Common myeloid progenitor, CD34-positive (primary cell): ENCODE data around the gene SLC37A3.

Source experiments
- CTCF ChIA-PET: fragments of 350-600 bp; sonication (Branson Sonifier 250); formaldehyde crosslinking; loops from one replicate; lab custom pipeline; 2021; ENCODE audit warnings: antibody characterized with exemption; lab: Charles Lee
- POLR2A ChIA-PET: fragments of 350-600 bp; sonication (Branson Sonifier 250); formaldehyde crosslinking; loops from one replicate; lab custom pipeline; 2021; ENCODE audit warnings: antibody characterized with exemption; lab: Charles Lee
- DNase-seq, 3 donors: peaks; one replicate each; pipeline versions ENCODE4 v3.0.0 to v3.0.0-alpha.2; 2013
- H3K27ac ChIP-seq, 2 experiments: 1 replicate in 1 of 2; 2 replicates in 1 of 2; pipeline ENCODE4 v1.7.0; 2013; ENCODE audit warnings: inconsistent platforms in 2 of 2, low read length in 2 of 2, mild to moderate bottlenecking in 2 of 2, low read depth in 1 of 2, moderate library complexity in 1 of 2; ENCODE audit not compliant: severe bottlenecking in 2 of 2, insufficient read depth in 1 of 2, poor library complexity in 1 of 2
- H3K27me3 ChIP-seq, 5 experiments: replicated peaks in 2 of 5; 1 replicate in 3 of 5; 2 replicates in 2 of 5; pipeline versions ENCODE4 v1.6.1 to v1.7.0; 2013; ENCODE audit warnings: low read length in 4 of 5, mild to moderate bottlenecking in 2 of 5, moderate library complexity in 2 of 5, inconsistent platforms in 1 of 5; ENCODE audit not compliant: insufficient read depth in 5 of 5, control insufficient read depth in 4 of 5
- H3K36me3 ChIP-seq, 4 experiments: 1 replicate in 2 of 4; 2 replicates in 2 of 4; pipeline versions ENCODE4 v1.6.1 to v1.7.0; 2013; ENCODE audit warnings: low read length in 3 of 4, control low read depth in 1 of 4, mild to moderate bottlenecking in 1 of 4; ENCODE audit not compliant: control insufficient read depth in 4 of 4, insufficient read depth in 4 of 4
- H3K4me1 ChIP-seq, 4 experiments: 1 replicate in 3 of 4; 2 replicates in 1 of 4; pipeline versions ENCODE4 v1.6.1 to v1.7.1; 2013; ENCODE audit warnings: low read length in 3 of 4, mild to moderate bottlenecking in 3 of 4, control low read depth in 1 of 4, inconsistent platforms in 1 of 4, moderate library complexity in 1 of 4; ENCODE audit not compliant: control insufficient read depth in 4 of 4, insufficient read depth in 4 of 4; ENCODE audit errors: control extremely low read depth in 1 of 4
- H3K4me3 ChIP-seq, 7 experiments: 1 replicate in 4 of 7; 2 replicates in 3 of 7; pipeline versions ENCODE4 v1.5.1 to v1.7.0; 2013; ENCODE audit warnings: mild to moderate bottlenecking in 7 of 7, low read length in 6 of 7, moderate library complexity in 6 of 7, inconsistent platforms in 2 of 7, low read depth in 2 of 7, control low read depth in 1 of 7; ENCODE audit not compliant: insufficient read depth in 4 of 7, control insufficient read depth in 1 of 7; ENCODE audit errors: extremely low read depth in 1 of 7
- H3K9me3 ChIP-seq, 5 experiments: 1 replicate in 4 of 5; 2 replicates in 1 of 5; pipeline versions ENCODE4 v1.6.1 to v1.7.1; 2013; ENCODE audit warnings: low read length in 4 of 5, mild to moderate bottlenecking in 2 of 5, inconsistent platforms in 1 of 5, low read depth in 1 of 5, moderate library complexity in 1 of 5; ENCODE audit not compliant: control insufficient read depth in 4 of 5, insufficient read depth in 2 of 5; ENCODE audit errors: control extremely low read depth in 1 of 5
- WGBS: methylation state at CpG from one replicate; pipeline ENCODE4 v1.1.5; 2013; ENCODE audit not compliant: insufficient coverage; 5-methylcytosine and 5-hydroxymethylcytosine counted together

SLC37A3 gene

DNA sequence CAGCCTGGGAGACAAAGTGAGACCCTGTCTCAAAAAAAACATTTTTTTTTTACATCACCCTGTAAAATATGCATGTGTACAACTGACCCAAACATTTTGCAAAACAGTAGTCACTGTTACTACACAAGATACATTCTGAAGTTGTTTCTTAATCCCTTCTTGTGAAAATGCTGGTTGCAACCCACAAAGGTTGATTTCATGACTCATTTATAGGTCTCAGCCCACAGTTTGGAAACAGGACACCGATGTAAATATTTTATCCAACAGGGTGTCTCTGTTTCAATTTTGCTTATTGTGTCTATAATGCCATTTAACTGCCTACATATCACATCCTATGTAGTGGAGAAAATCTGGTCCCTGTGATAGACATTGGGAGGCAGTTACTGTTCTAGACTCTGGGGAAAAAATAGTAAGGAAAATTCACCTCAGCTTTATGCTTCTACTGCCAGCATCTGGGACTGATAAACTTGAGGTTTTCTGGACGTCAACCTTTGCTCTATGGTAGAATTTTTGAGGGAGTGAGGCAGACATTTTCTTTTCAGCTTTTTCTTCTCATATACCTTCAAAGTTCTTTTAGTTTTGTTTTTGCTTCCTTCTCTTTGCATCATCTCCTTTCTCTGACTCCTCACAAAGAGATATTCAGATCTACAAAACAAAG lies 4.0 kb upstream of the SLC37A3 start:
- POLR2A ChIA-PET, result no interaction called here
- CTCF ChIA-PET, result no interaction called here
- H3K9me3 ChIP-seq, result no peaks in the 10 kb centered on the region
- 80% methylated on average over 1 of the region's 2 CpGs for WGBS
- no peak overlapping the region for H3K27ac ChIP-seq
- H3K27me3 ChIP-seq, result no peaks in the 10 kb centered on the region
- no peak overlapping the region for H3K4me3 ChIP-seq
- H3K4me1 ChIP-seq, result peaks cover 7 to 22% (median 12%) of the 10 kb centered on the region in 4 experiments
- no peak for DNase-seq
- no peaks in the 10 kb centered on the region for H3K36me3 ChIP-seq

DNA sequence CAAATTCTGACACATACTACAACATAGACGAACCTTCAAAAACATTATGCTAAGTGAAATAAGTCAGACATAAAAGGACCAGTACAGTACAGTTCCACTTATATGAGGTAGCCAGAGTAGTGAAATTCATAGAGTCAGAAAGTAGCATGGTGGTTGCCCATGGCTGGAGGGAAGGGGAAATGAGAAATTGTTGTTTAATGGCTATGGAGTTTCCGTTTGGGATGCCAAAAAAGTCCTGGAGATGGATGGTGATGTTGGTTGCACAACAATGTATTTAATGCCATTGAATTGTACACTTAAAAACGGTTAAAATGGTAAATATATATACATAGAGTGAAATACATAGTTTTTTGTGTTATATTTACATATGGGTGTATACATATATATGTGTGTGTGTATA lies 2.1 kb upstream of the SLC37A3 start:
- no CpG with 5 or more reads among the region's 3 CpGs for WGBS
- CTCF ChIA-PET, result interaction anchor here (1.2 kb wide), 1 partner anchor 13 kb away, joined by 3 read pairs; no protein-coding TSS in a partner anchor
- no peak for DNase-seq
- no peaks in the 10 kb centered on the region for H3K36me3 ChIP-seq
- H3K9me3 ChIP-seq, result no peaks in the 10 kb centered on the region
- H3K27me3 ChIP-seq, result no peaks in the 10 kb centered on the region
- no peak overlapping the region for H3K27ac ChIP-seq
- POLR2A ChIA-PET, result no interaction called here
- H3K4me1 ChIP-seq, result peaks cover 7 to 26% (median 13%) of the 10 kb centered on the region in 4 experiments
- H3K4me3 ChIP-seq, result no peak overlapping the region

DNA sequence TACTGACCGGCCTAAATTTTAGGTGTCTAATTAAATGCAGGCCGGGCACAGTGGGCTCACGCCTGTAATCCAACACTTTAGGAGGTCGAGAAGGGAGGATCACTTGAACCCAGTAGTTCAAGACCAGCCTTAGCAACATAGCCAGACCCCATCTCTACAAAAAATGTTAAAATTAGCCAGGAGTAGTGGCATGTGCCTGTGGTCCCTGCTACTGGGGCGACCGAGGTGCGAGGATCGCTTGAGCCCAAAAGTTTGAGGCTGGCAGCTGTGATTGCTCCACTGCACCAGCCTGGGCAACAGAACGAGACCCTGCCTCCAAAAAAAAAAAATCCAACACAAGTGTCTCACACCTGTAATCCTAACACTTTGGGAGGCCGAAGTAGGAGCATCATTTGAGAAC lies 491 bp upstream of the SLC37A3 start:
- H3K9me3 ChIP-seq, result no peaks in the 10 kb centered on the region
- CTCF ChIA-PET, result no interaction called here
- peak overlapping the region in 5 of 7 experiments; percentile 78 to 95 (median 92) for H3K4me3 ChIP-seq
- H3K36me3 ChIP-seq, result no peaks in the 10 kb centered on the region
- no peak overlapping the region for H3K27ac ChIP-seq
- no peak for DNase-seq
- POLR2A ChIA-PET, result no interaction called here
- peaks cover 0 to 2% (median 0%) of the 10 kb centered on the region in 5 experiments for H3K27me3 ChIP-seq
- H3K4me1 ChIP-seq, result peaks cover 5 to 20% (median 11%) of the 10 kb centered on the region in 4 experiments
- 85% methylated on average over 9 of the region's 10 CpGs for WGBS

DNA sequence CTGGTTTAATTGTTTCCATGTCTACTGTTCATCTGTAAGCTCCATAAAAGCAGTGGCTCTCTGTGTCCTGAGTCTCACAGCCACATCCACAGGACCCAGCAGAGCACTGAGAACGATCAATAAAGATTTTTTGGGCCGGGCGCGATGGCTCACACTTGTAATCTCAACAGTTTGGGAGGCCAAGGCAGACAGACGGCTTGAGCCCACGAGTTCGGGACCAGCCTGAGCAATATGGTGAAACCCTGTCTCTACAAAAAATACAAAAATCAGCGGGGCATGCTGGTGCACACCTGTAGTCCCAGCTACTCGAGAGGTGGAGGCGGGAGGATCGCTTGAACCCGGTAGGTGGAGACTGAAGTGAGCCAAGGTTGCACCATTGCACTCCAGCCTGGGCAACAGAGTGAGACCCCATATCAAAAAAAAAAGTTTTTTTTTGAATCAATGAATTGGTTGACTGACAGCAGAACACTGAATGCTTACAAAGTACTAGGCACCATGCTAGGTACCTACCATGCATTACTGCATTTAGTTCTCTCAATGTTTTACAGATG lies 4.5 kb downstream of the SLC37A3 start:
- Histone ChIP-seq H3K4me3 (no peak overlapping the region), H3K9me3 (no peaks in the 10 kb centered on the region), H3K27me3 (peaks cover 0 to 16% (median 2%) of the 10 kb centered on the region in 5 experiments), H3K36me3 (peaks cover 0 to 5% (median 0%) of the 10 kb centered on the region in 4 experiments), H3K27ac (no peak overlapping the region), H3K4me1 (peaks cover 11 to 27% (median 19%) of the 10 kb centered on the region in 4 experiments)
- CTCF ChIA-PET, result interaction anchor here (1.0 kb wide), 1 partner anchor 12 kb away, joined by 3 read pairs; no protein-coding TSS in a partner anchor
- POLR2A ChIA-PET, result no interaction called here
- no peak for DNase-seq
- WGBS, result 97% methylated on average over 7 of the region's 12 CpGs

DNA sequence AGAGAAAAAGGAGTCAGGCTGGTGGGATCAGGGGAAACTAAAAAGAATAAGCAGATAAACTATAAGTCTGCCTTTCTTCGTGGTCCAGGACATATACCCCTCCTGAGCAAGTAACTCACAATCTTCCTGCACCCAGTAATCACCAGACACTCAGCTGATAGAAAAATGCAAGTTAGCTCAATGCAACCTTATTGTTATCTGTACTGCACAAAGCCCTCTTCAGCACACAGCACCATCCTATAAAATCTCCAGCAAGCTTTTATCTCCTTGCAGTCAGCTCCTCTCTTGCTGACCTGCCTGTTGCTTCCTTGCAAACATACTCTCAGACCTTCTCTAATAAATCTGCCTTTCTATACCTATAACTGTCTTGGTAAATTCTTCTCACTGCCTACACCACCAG lies 6.7 kb downstream of the SLC37A3 start:
- peaks cover 0 to 16% (median 2%) of the 10 kb centered on the region in 5 experiments for H3K27me3 ChIP-seq
- peaks cover 7 to 18% (median 16%) of the 10 kb centered on the region in 4 experiments for H3K4me1 ChIP-seq
- CTCF ChIA-PET, result no interaction called here
- POLR2A ChIA-PET, result no interaction called here
- 67% methylated on average over 1 of the region's 1 CpG for WGBS
- H3K36me3 ChIP-seq, result peaks cover 0 to 5% (median 0%) of the 10 kb centered on the region in 4 experiments
- no peak overlapping the region for H3K4me3 ChIP-seq
- H3K9me3 ChIP-seq, result no peaks in the 10 kb centered on the region
- H3K27ac ChIP-seq, result no peak overlapping the region
- no peak for DNase-seq

DNA sequence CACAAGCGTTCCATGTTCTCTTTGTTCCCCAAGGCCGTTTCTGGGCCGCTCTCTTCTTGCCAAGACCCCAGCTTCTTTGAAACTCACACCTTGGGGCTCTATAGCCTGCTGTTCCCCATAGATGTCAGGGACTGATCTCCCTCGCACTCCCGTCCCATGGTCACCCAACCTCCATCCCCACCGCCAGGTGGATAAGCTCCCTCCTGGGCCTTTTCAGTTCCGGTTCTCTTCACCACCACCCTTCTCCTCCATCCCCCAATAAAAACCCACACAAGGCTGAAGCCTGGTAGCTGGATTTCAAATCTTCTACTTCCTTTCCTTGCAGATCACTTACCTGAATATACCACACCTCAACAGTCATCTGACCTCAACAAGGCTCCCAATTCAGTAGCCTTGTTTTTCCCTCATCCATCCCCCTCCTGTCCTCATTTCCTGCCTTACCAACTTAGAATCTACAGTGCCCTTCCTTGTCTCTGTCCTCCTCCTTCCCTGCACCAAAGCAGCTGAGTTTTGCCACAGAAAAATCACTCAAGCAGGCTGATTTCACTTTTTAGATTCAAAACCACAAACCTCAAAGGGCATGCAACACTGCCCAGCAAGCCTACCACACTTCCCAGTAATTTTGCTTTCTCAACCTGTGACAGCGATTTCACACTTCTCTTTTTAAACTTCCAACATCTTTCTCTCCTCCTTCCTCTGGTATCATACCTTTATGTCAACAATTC lies 7.7 kb downstream of the SLC37A3 start:
- Histone ChIP-seq H3K36me3 (peaks cover 0 to 5% (median 2%) of the 10 kb centered on the region in 4 experiments), H3K27ac (no peak overlapping the region), H3K9me3 (no peaks in the 10 kb centered on the region), H3K4me1 (peaks cover 3 to 18% (median 14%) of the 10 kb centered on the region in 4 experiments), H3K4me3 (peak overlapping the region in 1 of 7 experiments; percentile 0), H3K27me3 (peaks cover 0 to 16% (median 2%) of the 10 kb centered on the region in 5 experiments)
- POLR2A ChIA-PET, result no interaction called here
- CTCF ChIA-PET, result no interaction called here
- peak; percentile 38 to 76 (median 73) for DNase-seq
- 80% methylated on average over 7 of the region's 8 CpGs for WGBS
